ENCODE measurements around the gene LGALS16.
"Not testable (repeated sequence)": the region's sequence is repeated elsewhere in the genome, so short reads cannot be mapped to it uniquely, and the experiment has no call there.

LGALS16 gene, protein sequence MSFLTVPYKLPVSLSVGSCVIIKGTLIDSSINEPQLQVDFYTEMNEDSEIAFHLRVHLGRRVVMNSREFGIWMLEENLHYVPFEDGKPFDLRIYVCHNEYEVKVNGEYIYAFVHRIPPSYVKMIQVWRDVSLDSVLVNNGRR

DNA sequence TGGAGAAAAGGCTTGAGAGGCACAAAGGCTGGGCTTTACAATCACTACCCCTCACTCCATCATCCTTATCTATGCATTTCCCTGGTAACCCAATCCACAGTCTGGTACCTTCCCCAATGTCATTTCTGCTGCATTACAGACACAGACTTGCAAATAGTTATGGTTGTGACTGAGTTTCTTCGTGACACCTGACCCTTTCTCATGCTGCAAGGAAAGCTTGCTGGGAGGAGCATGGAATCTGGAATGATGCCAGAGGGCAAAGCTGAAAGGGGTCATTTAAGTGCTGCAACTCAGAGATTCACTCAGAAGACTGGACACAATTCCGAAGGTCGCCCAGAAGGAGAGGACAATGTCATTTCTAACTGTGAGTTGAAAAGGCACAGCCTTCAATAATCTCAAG lies at the start of gene LGALS16:
LGALS16 (plus strand) TSS at position 301 of the 400 bp plus-strand sequence; CDS start at position 350, 49 bp downstream.
- no peak for DNase-seq

DNA sequence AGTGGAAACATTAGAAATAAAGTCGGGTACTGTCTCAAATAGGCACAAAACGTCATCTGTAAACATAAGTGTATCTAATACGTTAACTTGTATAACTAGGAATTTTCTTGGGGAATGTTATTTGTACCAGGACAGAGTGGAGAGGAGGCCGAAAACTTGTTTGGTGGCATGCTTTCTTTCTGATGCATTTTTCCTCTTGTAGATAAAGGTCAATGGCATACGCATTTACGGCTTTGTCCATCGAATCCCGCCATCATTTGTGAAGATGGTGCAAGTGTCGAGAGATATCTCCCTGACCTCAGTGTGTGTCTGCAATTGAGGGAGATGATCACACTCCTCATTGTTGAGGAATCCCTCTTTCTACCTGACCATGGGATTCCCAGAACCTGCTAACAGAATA lies 48.7 kb upstream of the LGALS16 start:
- no peak for DNase-seq

DNA sequence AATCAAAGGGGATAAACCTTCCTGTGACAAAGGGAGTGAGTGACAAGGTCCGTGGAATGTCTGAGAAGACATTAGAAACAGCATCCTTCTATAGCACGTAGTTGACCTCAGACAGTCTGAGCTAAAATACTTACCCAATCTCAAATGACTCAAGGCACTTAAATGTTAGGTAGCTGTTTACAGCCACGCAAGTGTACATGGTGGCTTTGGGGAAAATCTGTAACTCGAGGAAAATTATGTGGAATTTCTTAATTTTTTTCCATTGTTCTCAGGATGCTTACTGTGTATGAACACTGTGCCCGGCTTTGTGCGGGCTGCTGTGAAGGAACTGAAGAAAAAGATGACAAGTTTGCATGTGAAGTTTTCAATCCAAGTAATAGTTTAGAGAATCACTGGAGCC lies 48.2 kb upstream of the LGALS16 start:
- DNase-seq = no peak

DNA sequence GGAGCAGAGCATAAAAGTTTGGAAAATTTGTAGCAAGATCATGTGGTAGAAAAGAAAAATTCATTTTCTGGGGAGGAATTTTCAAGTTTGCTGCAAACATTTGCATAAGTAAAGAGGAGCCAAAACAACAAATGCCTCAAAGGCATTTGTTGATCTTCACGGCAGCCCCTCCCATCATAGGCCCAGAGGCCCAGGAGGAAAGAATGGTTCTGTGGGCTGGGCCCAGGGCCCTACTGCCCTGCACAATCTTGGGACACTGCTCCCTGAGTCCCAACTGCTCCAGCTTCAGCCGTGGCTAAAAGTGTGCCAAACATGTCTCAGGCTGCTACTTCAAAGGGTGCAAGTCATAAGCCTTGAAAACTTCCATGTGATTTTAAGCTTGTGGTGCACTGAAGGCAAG lies 42.1 kb upstream of the LGALS16 start:
- DNase-seq = no peak

DNA sequence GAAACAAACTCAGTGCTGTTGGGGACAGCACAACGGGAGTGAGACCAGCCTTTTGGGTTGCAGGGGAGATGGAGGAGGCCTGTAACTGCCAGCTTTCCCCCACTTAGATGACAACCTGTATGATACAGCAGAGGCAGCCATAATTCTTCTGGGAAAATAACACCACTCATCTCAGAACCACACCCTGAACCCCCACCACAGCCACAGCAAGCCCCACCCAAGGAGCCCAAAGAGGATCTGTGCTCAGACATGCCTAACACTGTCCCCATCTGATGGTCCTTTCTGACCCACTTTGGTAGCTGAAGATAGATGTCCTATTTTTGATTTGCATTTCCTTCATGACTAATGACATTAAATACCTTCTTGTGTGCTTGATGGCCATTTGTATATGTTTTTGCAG lies 38.0 kb upstream of the LGALS16 start:
- DNase-seq = no peak

- DNase-seq = no peak
These were observed 31.8 kb upstream of the LGALS16 start for GRCh38 chr19:39623946-39624345.

DNA sequence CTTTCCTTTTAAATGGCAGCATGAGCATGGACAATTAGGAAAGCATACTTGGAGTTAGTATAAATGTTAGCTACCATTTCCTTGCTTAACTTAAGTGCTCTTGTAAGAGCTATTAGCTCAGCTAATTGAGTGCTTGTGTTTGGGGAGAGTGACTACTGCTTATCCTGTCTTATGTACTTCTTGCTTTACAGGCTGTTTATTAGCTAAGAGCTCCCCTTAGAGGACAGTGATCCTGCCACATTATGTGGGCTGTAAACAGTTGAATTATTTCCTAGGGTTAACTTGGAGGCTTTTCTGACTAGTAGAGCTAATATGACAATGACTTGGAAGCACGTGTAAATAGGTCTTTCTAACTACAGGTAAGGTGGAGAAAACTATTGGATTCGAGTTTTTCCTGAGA lies 28.1 kb upstream of the LGALS16 start:
- not testable (repeated sequence) for DNase-seq

DNA sequence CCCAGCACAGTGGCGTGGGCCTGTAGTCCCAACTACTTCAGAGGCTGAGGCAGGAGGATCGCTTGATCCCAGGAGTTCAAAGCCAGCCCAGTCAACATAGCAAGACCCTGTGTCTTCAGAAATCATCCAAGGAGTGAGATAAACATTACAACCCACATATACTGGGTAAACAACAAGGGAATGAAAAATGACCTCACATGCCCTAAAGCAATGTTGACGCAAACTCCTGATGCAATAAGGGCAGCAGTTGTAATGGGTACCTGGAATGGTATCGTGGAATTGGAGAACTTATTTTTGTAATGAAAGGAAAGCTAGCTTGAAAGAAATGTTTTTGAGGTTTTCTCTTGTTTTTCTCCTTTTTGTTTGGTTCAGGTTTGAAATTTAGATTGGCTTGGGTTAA lies 24.5 kb upstream of the LGALS16 start:
- DNase-seq = no peak

DNA sequence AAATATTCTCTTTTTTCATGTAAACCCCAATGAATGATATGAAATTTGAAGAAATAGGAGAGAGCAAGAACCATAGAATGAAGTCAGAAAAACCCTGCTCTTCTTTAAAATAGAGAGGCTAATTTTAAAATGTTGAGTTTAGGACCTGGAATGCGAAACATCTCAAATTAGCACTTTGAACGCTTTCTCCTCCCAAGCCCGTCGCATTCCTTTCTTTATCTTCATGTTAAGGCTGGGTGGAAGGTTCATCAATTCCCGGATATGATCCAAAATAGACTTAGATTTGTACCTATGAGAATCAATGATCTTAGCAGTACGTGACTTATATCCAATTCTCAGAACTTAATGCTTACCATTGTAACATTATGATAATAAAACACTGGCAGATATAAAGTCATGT lies 24.1 kb upstream of the LGALS16 start:
- no peak for DNase-seq

DNA sequence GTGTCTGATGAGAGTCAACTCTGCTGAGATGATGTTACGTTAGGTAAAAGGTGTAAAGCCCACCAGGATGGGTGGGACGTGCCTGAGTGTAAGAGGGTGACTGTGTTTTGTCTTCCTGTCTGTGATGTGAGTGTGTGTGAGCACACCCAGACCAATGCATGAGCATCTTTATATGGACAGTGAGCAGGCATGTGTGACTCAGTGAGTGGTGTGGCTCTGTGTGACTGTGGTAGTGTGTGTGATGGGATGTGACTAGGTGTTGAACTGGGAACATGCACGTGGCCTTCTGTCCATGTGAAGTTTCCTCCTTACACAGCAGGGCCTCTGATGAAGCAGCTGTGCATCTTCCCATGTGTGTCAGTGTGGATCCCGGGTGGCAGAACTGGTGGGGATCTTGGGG lies 17.8 kb upstream of the LGALS16 start:
- DNase-seq = no peak

- no peak for DNase-seq
These were observed 13.9 kb upstream of the LGALS16 start for GRCh38 chr19:39641773-39642172.

DNA sequence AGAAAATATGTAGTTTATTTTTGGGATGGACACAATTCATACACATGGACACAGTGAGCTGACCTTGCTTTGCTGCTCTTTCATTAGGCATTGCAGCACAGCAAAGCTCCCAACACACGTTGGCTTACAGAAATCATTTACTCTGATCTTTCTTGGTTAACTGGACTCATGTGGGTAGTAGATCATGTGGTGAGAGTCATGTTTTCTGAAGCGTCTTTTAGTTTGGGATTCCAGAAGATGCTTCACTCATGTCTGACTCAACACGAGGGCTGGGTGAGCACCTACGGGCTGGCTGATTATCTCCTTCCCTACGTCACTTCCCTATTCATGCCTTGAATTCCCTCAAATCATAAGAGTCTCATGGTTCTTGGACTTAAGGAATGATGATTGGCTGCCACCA lies 12.1 kb upstream of the LGALS16 start:
- DNase-seq = no peak

DNA sequence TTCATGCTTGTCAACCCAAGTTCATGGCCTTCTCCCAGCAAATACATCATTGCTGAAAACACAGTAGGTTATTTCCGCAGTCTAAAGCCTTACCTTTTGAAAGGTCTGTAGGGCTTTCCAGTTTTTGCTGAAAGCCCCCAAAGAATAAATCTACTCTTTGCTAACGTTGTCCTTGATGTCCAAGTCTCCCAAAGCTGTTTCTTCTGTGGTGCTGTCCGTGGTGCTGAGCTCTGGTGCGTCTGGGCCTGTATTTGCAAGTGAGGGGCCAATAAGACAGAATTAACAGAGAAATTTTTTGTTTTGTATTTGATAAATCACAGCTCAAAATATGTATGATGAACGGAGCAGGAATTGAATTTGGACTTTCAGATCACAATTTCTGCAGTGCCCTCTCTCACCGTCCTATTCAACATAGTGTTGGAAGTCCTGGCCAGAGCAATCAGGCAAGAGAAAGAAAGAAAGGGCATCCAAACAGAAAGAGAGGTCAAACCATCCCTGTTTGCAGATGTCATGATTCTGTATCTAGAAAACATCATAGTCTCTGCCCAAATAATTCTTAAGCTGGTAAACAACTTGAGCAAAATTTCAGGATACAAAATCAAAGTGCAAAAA lies 9.8 kb upstream of the LGALS16 start:
- peak; percentile 23 to 30 for DNase-seq

GRCh38 chr19:39647918-39648317 lies 7.8 kb upstream of the LGALS16 start:
- DNase-seq = no peak

- DNase-seq = no peak
These were observed 4.1 kb downstream of the LGALS16 start for GRCh38 chr19:39659791-39660190.

- DNase-seq = no peak
These were observed 4.9 kb downstream of the LGALS16 start for GRCh38 chr19:39660661-39661060.

DNA sequence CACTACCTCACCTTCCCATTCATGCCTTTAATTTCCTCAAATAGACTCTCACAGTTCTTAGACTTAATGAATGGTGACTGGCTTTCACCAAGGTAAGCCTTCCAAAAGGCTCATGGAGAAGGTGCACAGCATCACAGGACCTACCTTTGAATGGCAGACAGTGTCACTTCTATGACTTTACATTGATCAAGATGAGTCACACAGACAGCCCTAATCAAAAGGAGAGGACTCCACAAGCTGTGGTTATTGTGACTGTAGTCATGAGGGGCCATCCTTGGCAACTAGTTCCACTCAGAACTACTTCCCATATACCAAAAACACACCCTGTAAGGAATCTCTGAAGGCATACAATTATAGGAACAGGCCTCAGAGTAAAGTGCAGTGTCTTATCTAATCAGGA lies 5.9 kb downstream of the LGALS16 start:
- no peak for DNase-seq

- DNase-seq = not testable (repeated sequence)
These were observed 14.1 kb downstream of the LGALS16 start for GRCh38 chr19:39669860-39670259.

GRCh38 chr19:39670998-39671397 lies 15.3 kb downstream of the LGALS16 start:
- DNase-seq = no peak

- peak; percentile 12 to 48 for DNase-seq
These were observed 16.1 kb downstream of the LGALS16 start for GRCh38 chr19:39671739-39672363.

GRCh38 chr19:39672473-39672872 lies 16.8 kb downstream of the LGALS16 start:
- DNase-seq = no peak

GRCh38 chr19:39673862-39674261 lies 18.1 kb downstream of the LGALS16 start:
- DNase-seq = not testable (repeated sequence)

DNA sequence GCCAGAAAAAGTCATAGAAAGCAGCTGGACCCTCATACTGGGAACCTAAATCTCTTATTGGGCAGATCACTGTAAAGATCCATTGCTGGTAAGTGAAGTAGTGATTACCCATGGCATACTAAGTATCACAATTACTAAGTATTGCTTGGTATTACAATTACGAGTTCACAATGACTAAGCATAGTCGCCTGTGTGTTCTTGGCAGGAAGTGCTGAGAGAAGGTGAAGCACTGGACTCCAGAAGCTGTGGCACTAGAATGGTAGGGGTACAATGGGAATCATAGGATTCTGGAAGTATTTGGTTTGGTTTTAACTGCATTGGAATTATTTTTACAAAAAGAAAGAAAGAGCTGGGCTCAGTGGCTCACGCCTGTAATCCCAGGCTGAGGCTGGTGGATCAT lies 20.3 kb downstream of the LGALS16 start:
- DNase-seq = peak; percentile 19 to 35
